Keratinocyte (primary cell): ENCODE data around the gene TRPM6.

ENCODE experiments used
- CTCF ChIP-seq, 3 experiments: IDR thresholded peaks in 1 of 3; conservative IDR thresholded peaks in 1 of 3; optimal IDR thresholded peaks in 1 of 3; 2 replicates in 2 of 3; 3 replicates in 1 of 3; pipeline versions ENCODE3 to v1.5.1; 2011; ENCODE audit warnings: low read length in 3 of 3, mild to moderate bottlenecking in 3 of 3, moderate library complexity in 2 of 3, control low read depth in 1 of 3, inconsistent platforms in 1 of 3; ENCODE audit not compliant: insufficient read depth in 2 of 3; ENCODE audit errors: extremely low read depth in 1 of 3
- EZH2 ChIP-seq: IDR thresholded peaks from one replicate; pipeline ENCODE4 v1.6.1; 2012; ENCODE audit warnings: inconsistent platforms, mild to moderate bottlenecking, low read length, moderate library complexity

DNA sequence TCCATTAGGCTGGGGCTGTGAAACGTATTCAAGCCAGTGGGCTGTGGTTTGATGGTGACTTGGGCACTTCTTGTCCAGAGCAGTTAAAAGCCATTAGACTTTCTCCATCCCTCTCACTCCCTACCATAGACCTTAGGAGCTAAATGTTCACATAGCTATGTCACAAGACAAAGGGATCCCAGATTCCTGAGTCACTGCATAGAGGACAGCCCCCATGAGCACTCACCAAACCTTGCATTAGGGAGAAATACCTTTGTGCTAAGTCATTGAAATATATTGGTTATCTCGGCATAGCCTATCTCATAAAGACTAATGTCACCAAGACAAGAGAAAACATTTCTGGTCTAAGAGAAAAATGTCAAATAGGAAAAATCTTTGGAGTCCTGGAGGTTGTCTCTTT is 104.3 kb downstream of the TRPM6 start:
- TF ChIP-seq CTCF (optimal IDR thresholded peaks at IDR 0.05 in 1 of 3, IDR thresholded peaks at IDR 0.05 in 1 of 3, conservative IDR thresholded peaks at IDR 0.05 in 1 of 3; ENCODE audit: extremely low read depth in 1 of 3, insufficient read depth in 2 of 3, low read length in 3 of 3) (no peak), EZH2 (no peak)
